GM12878 (cell line): ENCODE data around the gene TAC3. TPM values are rescaled to one million over a fixed set of nuclear protein-coding genes. Genes with fewer than 3 reads are reported as not detected.

Source experiments
- ASH2L ChIP-seq: fragments of 300-600, 200-600 bp; sonication (generic); IDR thresholded peaks from 2 replicates; pipeline ENCODE4 v1.6.1; 2017; ENCODE audit warnings: low read depth, mild to moderate bottlenecking, borderline replicate concordance
- CEBPB ChIP-seq, 2 experiments: fragments of 150-350 bp in 1 of 2; IDR thresholded peaks; 2 replicates each; pipeline ENCODE4 v1.6.1; 2012 to 2014; ENCODE audit warnings: low read depth in 2 of 2, low read length in 2 of 2, borderline replicate concordance in 1 of 2, inconsistent platforms in 1 of 2
- CUX1 ChIP-seq: IDR thresholded peaks from 2 replicates; pipeline ENCODE4 v1.6.1; 2012; ENCODE audit warnings: improper control_type of control experiment, low read depth, low read length; ENCODE audit not compliant: insufficient replicate concordance
- HDAC6 ChIP-seq: fragments of 200-600 bp; sonication (generic); IDR thresholded peaks from one replicate; pipeline ENCODE4 v1.8.0; 2017; ENCODE audit warnings: antibody characterized with exemption; ENCODE audit not compliant: unreplicated experiment
- MYB ChIP-seq: fragments of 150-350 bp; IDR thresholded peaks from 2 replicates; pipeline ENCODE4 v1.6.1; 2014; ENCODE audit warnings: mild to moderate bottlenecking, low read depth, low read length, borderline replicate concordance
- PKNOX1 ChIP-seq: fragments of 450-650 bp; IDR thresholded peaks from 2 replicates; pipeline ENCODE4 v1.6.1; 2016; ENCODE audit warnings: mild to moderate bottlenecking
- SUZ12 ChIP-seq: fragments of 200-600 bp; sonication (generic); IDR thresholded peaks from one replicate; pipeline ENCODE4 v1.6.1; 2018; ENCODE audit warnings: antibody characterized with exemption, mild to moderate bottlenecking; ENCODE audit not compliant: unreplicated experiment
- ZBED1 ChIP-seq: IDR thresholded peaks from 2 replicates; pipeline ENCODE4 v1.6.1; 2016; ENCODE audit warnings: borderline replicate concordance
- polyA plus RNA-seq, 11 experiments: library from polyadenylated mRNA; depleted of rRNA in 4 of 11; unstranded in 6 of 11; stranded (reverse) in 5 of 11; fragments of >200 nt; fragmentation: Nextera tagmentation in 4 of 11; fragmentation: Illumina TruSeq in 1 of 11; extraction: Ambion mirVana in 4 of 11; extraction: Trizol in 1 of 11; gene quantifications; 1 replicate in 1 of 11; 2 replicates in 10 of 11; pipeline versions ENCODE4 v1.2.1 to v1.2.3, GENCODE V29; 2011 to 2016; ENCODE audit warnings: inconsistent platforms in 2 of 11, missing spikeins in 2 of 11, low read depth in 1 of 11
- total RNA-seq, 4 experiments: library from RNA; depleted of rRNA in 3 of 4; stranded (reverse); fragments of >200 nt in 3 of 4; fragmentation: Illumina TruSeq in 1 of 4; extraction: Trizol in 1 of 4; gene quantifications; 2 replicates each; pipeline versions ENCODE4 v1.2.1 to v1.2.3, GENCODE V29; 2013 to 2021
- TF ChIP-seq, protein P1 (sequence below): fragments of 450-650 bp; formaldehyde crosslinking; IDR thresholded peaks from 2 replicates; pipeline ENCODE4 v1.4.0; 2022; ENCODE audit warnings: mild to moderate bottlenecking, moderate library complexity

The TAC3 gene
- total and polyA plus RNA-seq, 10 of the 15 experiments (the other 5 are each of a cell fraction or from before 2014, with no cell fraction given), result 0.11 to 0.18 (median 0.13) TPM; not detected in 7

DNA sequence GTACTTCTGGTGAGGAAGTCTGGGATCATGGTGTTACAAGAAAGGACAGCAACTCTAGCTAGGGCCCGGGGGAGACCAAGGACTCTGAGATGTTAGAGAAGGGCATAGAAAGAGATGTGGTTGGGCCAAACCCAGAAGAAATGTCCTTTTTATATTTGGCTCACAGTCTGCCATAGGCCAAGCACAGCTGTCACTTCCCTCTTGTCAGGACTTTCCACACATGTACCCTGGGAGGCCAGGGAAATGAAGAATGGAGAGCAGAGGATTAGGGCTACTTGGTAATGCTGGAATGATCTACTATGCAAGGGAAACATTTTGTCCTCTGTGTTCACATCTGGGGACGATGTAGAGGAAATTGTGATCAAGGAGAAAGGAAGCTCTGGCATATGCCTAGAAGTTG lies 24.4 kb upstream of the TAC3 start (continued):
- no peak for TF ChIP-seq SUZ12
- TF ChIP-seq ZBED1, result no peak
- TF ChIP-seq ASH2L, result no peak
- no peak for TF ChIP-seq PKNOX1
- TF ChIP-seq HDAC6, result no peak
- TF ChIP-seq MYB, result no peak
- TF ChIP-seq, protein P1, sequence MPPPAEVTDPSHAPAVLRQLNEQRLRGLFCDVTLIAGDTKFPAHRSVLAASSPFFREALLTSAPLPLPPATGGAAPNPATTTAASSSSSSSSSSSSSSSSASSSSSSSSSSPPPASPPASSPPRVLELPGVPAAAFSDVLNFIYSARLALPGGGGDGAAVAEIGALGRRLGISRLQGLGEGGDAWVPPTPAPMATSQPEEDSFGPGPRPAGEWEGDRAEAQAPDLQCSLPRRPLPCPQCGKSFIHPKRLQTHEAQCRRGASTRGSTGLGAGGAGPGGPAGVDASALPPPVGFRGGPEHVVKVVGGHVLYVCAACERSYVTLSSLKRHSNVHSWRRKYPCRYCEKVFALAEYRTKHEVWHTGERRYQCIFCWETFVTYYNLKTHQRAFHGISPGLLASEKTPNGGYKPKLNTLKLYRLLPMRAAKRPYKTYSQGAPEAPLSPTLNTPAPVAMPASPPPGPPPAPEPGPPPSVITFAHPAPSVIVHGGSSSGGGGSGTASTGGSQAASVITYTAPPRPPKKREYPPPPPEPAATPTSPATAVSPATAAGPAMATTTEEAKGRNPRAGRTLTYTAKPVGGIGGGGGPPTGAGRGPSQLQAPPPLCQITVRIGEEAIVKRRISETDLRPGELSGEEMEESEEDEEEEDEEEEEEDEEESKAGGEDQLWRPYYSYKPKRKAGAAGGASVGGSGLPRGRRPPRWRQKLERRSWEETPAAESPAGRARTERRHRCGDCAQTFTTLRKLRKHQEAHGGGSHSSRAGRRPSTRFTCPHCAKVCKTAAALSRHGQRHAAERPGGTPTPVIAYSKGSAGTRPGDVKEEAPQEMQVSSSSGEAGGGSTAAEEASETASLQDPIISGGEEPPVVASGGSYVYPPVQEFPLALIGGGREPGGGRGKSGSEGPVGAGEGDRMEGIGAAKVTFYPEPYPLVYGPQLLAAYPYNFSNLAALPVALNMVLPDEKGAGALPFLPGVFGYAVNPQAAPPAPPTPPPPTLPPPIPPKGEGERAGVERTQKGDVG, result no peak
- no peak for TF ChIP-seq CUX1
- TF ChIP-seq CEBPB (IDR thresholded peaks at IDR 0.05; ENCODE audit: borderline replicate concordance in 1 of 2, low read depth in 2 of 2, low read length in 2 of 2), result no peak
